ENCODE measurements around the gene PROSER2.

The PROSER2 gene

GRCh38 chr10:11831520-11831951 is 8.4 kb downstream of the PROSER2 start:
- no peak overlapping the region for H3K27ac ChIP-seq
- no peak for DNase-seq
- TF ChIP-seq CTCF (IDR thresholded peaks at IDR 0.05; ENCODE audit: low read depth, low read length), result no peak
- no peak overlapping the region for H3K4me3 ChIP-seq (ENCODE audit: low read depth, low read length)
- H3K9me3 ChIP-seq (ENCODE audit: severe bottlenecking), result no peaks in the 10 kb centered on the region
- no peaks in the 10 kb centered on the region for H3K27me3 ChIP-seq (ENCODE audit: insufficient read depth, low read depth, severe bottlenecking)
- H3K36me3 ChIP-seq, result no peaks in the 10 kb centered on the region

GRCh38 chr10:11832042-11832441 is 8.9 kb downstream of the PROSER2 start:
- H3K27ac ChIP-seq, result no peak overlapping the region

GRCh38 chr10:11835061-11835460 is 11.9 kb downstream of the PROSER2 start:
- H3K4me3 ChIP-seq (ENCODE audit: low read depth, low read length), result no peak overlapping the region
- H3K36me3 ChIP-seq, result no peaks in the 10 kb centered on the region
- H3K9me3 ChIP-seq (ENCODE audit: severe bottlenecking), result no peaks in the 10 kb centered on the region
- no peak for TF ChIP-seq CTCF (IDR thresholded peaks at IDR 0.05; ENCODE audit: low read depth, low read length)
- H3K27me3 ChIP-seq (ENCODE audit: insufficient read depth, low read depth, severe bottlenecking), result no peaks in the 10 kb centered on the region
- H3K27ac ChIP-seq, result no peak overlapping the region
- no peak for DNase-seq

More at GRCh38 chr10:11832042-11832441, 8.9 kb downstream of the PROSER2 start:
- no peaks in the 10 kb centered on the region for H3K27me3 ChIP-seq (ENCODE audit: insufficient read depth, low read depth, severe bottlenecking)
- DNase-seq, result no peak
- H3K4me3 ChIP-seq (ENCODE audit: low read depth, low read length), result no peak overlapping the region
- no peaks in the 10 kb centered on the region for H3K9me3 ChIP-seq (ENCODE audit: severe bottlenecking)
- H3K36me3 ChIP-seq, result no peaks in the 10 kb centered on the region
- no peak for TF ChIP-seq CTCF (IDR thresholded peaks at IDR 0.05; ENCODE audit: low read depth, low read length)

GRCh38 chr10:11835704-11836103 is 12.5 kb downstream of the PROSER2 start:
- Histone ChIP-seq H3K36me3 (no peaks in the 10 kb centered on the region), H3K9me3 (ENCODE audit: severe bottlenecking) (no peaks in the 10 kb centered on the region), H3K27ac (no peak overlapping the region), H3K27me3 (ENCODE audit: insufficient read depth, low read depth, severe bottlenecking) (no peaks in the 10 kb centered on the region), H3K4me3 (ENCODE audit: low read depth, low read length) (no peak overlapping the region)
- no peak for DNase-seq
- no peak for TF ChIP-seq CTCF (IDR thresholded peaks at IDR 0.05; ENCODE audit: low read depth, low read length)

- no peak for TF ChIP-seq CTCF (IDR thresholded peaks at IDR 0.05; ENCODE audit: low read depth, low read length)
- DNase-seq, result no peak
- Histone ChIP-seq H3K27me3 (ENCODE audit: insufficient read depth, low read depth, severe bottlenecking) (no peaks in the 10 kb centered on the region), H3K36me3 (no peaks in the 10 kb centered on the region), H3K9me3 (ENCODE audit: severe bottlenecking) (no peaks in the 10 kb centered on the region), H3K27ac (no peak overlapping the region), H3K4me3 (ENCODE audit: low read depth, low read length) (no peak overlapping the region)
These were observed 14.4 kb downstream of the PROSER2 start for GRCh38 chr10:11837372-11838161.
